SK-N-SH (cell line): ENCODE measurements around the gene SLC8A1. TPM values are rescaled to one million over a fixed set of nuclear protein-coding genes. Genes with fewer than 3 reads are reported as not detected.

ENCODE experiments used
- CTCF ChIA-PET: fragments of 300-600, 350-600 bp; formaldehyde crosslinking; extraction: SDS; loops from one replicate; lab custom pipeline; 2021; lab: Yijun Ruan, JAX
- POLR2A ChIA-PET: fragments of 350-600 bp; sonication (Branson Sonifier 250); formaldehyde crosslinking; extraction: SDS; loops from one replicate; lab custom pipeline; 2020; ENCODE audit warnings: antibody characterized with exemption, inconsistent platforms; lab: Yijun Ruan, JAX
- DNase-seq: peaks from one replicate; pipeline ENCODE4 v3.0.0; 2012
- H2AFZ ChIP-seq: fragments of 200-600 bp; sonication (generic); 2 replicates; pipeline ENCODE4 v1.8.1; 2016; ENCODE audit warnings: antibody characterized with exemption, mild to moderate bottlenecking, low read depth
- H3F3A ChIP-seq: fragments of 200-600 bp; sonication (generic); replicated peaks from 2 replicates; pipeline ENCODE3; 2016; ENCODE audit warnings: antibody characterized with exemption, mild to moderate bottlenecking; ENCODE audit not compliant: insufficient read depth
- H3K27ac ChIP-seq, 2 experiments: fragments of 200-500 bp in 1 of 2; fragments of 200-600 bp in 1 of 2; sonication (Bioruptor generic) in 1 of 2; sonication (generic), shearing (Covaris generic) in 1 of 2; 2 replicates each; pipeline versions ENCODE4 v1.5.1 to v1.6.1; 2014 to 2016; ENCODE audit warnings: low read depth in 2 of 2, inconsistent platforms in 1 of 2, low read length in 1 of 2, mild to moderate bottlenecking in 1 of 2, mixed read lengths in 1 of 2
- H3K27me3 ChIP-seq: fragments of 200-600 bp; sonication (generic), shearing (Covaris generic); 2 replicates; pipeline ENCODE4 v1.6.1; 2016; ENCODE audit warnings: mixed run types; ENCODE audit not compliant: insufficient read depth
- H3K36me3 ChIP-seq, 2 experiments: fragments of 200-500 bp in 1 of 2; fragments of 200-600 bp in 1 of 2; sonication (Bioruptor generic) in 1 of 2; sonication (generic) in 1 of 2; replicated peaks in 1 of 2; 2 replicates each; pipeline versions ENCODE3 to v1.5.1; 2014 to 2016; ENCODE audit warnings: low read length in 1 of 2, mild to moderate bottlenecking in 1 of 2; ENCODE audit not compliant: insufficient read depth in 2 of 2, control insufficient read depth in 1 of 2
- H3K4me1 ChIP-seq, 2 experiments: fragments of 200-500 bp in 1 of 2; fragments of 200-600 bp in 1 of 2; sonication (Bioruptor generic) in 1 of 2; sonication (generic), shearing (Covaris generic) in 1 of 2; 2 replicates each; pipeline versions ENCODE4 v1.5.1 to v1.6.1; 2014 to 2016; ENCODE audit warnings: low read depth in 1 of 2, low read length in 1 of 2, mixed run types in 1 of 2; ENCODE audit not compliant: insufficient read depth in 2 of 2, control insufficient read depth in 1 of 2
- H3K4me2 ChIP-seq: fragments of 200-600 bp; sonication (generic), shearing (Covaris generic); 2 replicates; pipeline ENCODE4 v1.6.1; 2017; ENCODE audit warnings: mixed run types
- H3K4me3 ChIP-seq, 2 experiments: fragments of 200-500 bp in 1 of 2; fragments of 200-600 bp in 1 of 2; sonication (Bioruptor generic) in 1 of 2; sonication (generic), shearing (Covaris generic) in 1 of 2; 2 replicates each; pipeline versions ENCODE4 v1.5.1 to v1.8.1; 2014 to 2016; ENCODE audit warnings: low read depth in 2 of 2, inconsistent platforms in 1 of 2, low read length in 1 of 2, mild to moderate bottlenecking in 1 of 2, mixed read lengths in 1 of 2, moderate library complexity in 1 of 2
- H3K79me2 ChIP-seq: fragments of 200-600 bp; sonication (generic); 2 replicates; pipeline ENCODE4 v1.8.1; 2017; ENCODE audit warnings: mild to moderate bottlenecking; ENCODE audit not compliant: insufficient read depth
- H3K9ac ChIP-seq: fragments of 200-600 bp; sonication (generic); 2 replicates; pipeline ENCODE4 v1.6.1; 2017; ENCODE audit warnings: mixed run types
- H3K9me2 ChIP-seq: fragments of 200-600 bp; sonication (generic); 2 replicates; pipeline ENCODE4 v1.6.1; 2017; ENCODE audit warnings: mixed run types
- H3K9me3 ChIP-seq: fragments of 200-600 bp; sonication (generic); 2 replicates; pipeline ENCODE4 v1.6.1; 2017; ENCODE audit warnings: mixed run types, mild to moderate bottlenecking, moderate library complexity
- H4K20me1 ChIP-seq: fragments of 200-600 bp; sonication (generic); 2 replicates; pipeline ENCODE4 v1.6.1; 2017; ENCODE audit warnings: mild to moderate bottlenecking, mixed run types; ENCODE audit not compliant: insufficient read depth
- CHD2 ChIP-seq: fragments of 150-350 bp; IDR thresholded peaks from 2 replicates; pipeline ENCODE4 v1.6.1; 2018; ENCODE audit warnings: low read length; ENCODE audit not compliant: partially characterized antibody
- CTCF ChIP-seq: fragments of 200-600 bp; sonication (generic); IDR thresholded peaks from 2 replicates; pipeline ENCODE4 v1.6.1; 2017; ENCODE audit warnings: antibody characterized with exemption, mild to moderate bottlenecking, moderate library complexity
- EP300 ChIP-seq, 2 experiments: IDR thresholded peaks; 2 replicates each; pipeline versions ENCODE4 v1.4.0 to v1.6.1; 2012; ENCODE audit warnings: borderline replicate concordance in 1 of 2, low read depth in 1 of 2, low read length in 1 of 2
- FOSL2 ChIP-seq: IDR thresholded peaks from 2 replicates; pipeline ENCODE4 v1.4.0; 2012; ENCODE audit warnings: low read depth, mild to moderate bottlenecking, moderate library complexity, borderline replicate concordance
- FOXJ3 ChIP-seq: sonication (generic); formaldehyde crosslinking; IDR thresholded peaks from 2 replicates; pipeline ENCODE4 v1.5.1; 2020; ENCODE audit warnings: mild to moderate bottlenecking, missing genetic modification reagents
- FOXM1 ChIP-seq: IDR thresholded peaks from 2 replicates; pipeline ENCODE4 v1.4.0; 2012; ENCODE audit warnings: low read depth, mild to moderate bottlenecking
- GATA2 ChIP-seq: sonication (generic); formaldehyde crosslinking; IDR thresholded peaks from 2 replicates; pipeline ENCODE4 v1.5.0; 2020; ENCODE audit warnings: mild to moderate bottlenecking, missing genetic modification reagents
- JUND ChIP-seq: IDR thresholded peaks from 2 replicates; pipeline ENCODE4 v1.4.0; 2012
- MAX ChIP-seq: IDR thresholded peaks from 2 replicates; pipeline ENCODE4 v1.4.0; 2012; ENCODE audit warnings: low read depth
- MEF2A ChIP-seq: IDR thresholded peaks from 2 replicates; pipeline ENCODE4 v1.4.0; 2012; ENCODE audit warnings: low read depth, borderline replicate concordance
- NRF1 ChIP-seq: IDR thresholded peaks from 2 replicates; pipeline ENCODE4 v1.6.1; 2012; ENCODE audit warnings: low read depth, mild to moderate bottlenecking, low read length
- POLR2AphosphoS5 ChIP-seq: IDR thresholded peaks from 2 replicates; pipeline ENCODE4 v1.6.1; 2012; ENCODE audit warnings: low read depth, low read length
- REST ChIP-seq: IDR thresholded peaks from 2 replicates; pipeline ENCODE4 v1.6.1; 2012; ENCODE audit warnings: mild to moderate bottlenecking, low read depth, low read length, moderate library complexity
- RFX5 ChIP-seq: IDR thresholded peaks from 2 replicates; pipeline ENCODE4 v1.6.1; 2012; ENCODE audit warnings: mild to moderate bottlenecking, improper control_type of control experiment, low read length
- SMC3 ChIP-seq: IDR thresholded peaks from 2 replicates; pipeline ENCODE4 v1.6.1; 2012; ENCODE audit warnings: low read depth, low read length, improper control_type of control experiment
- TEAD4 ChIP-seq: IDR thresholded peaks from 2 replicates; pipeline ENCODE4 v1.4.0; 2012; ENCODE audit warnings: mild to moderate bottlenecking, borderline replicate concordance; ENCODE audit not compliant: insufficient read depth
- USF2 ChIP-seq: fragments of 150-350 bp; IDR thresholded peaks from 2 replicates; pipeline ENCODE4 v1.6.1; 2017; ENCODE audit warnings: antibody characterized with exemption, low read length, low read depth, borderline replicate concordance
- WGBS: methylation state at CpG from one replicate; pipeline ENCODE4 v1.1.6; 2017; ENCODE audit warnings: low lambda C conversion rate; 5-methylcytosine and 5-hydroxymethylcytosine counted together
- polyA plus RNA-seq, 3 experiments: library from polyadenylated mRNA; depleted of rRNA; stranded (reverse); fragments of >200 nt; gene quantifications; 2 replicates each; pipeline ENCODE4 v1.2.3, GENCODE V29; 2012
- TF ChIP-seq, protein P1 (sequence below): IDR thresholded peaks from 2 replicates; pipeline ENCODE4 v1.4.0; 2012; ENCODE audit warnings: low read depth, borderline replicate concordance
- TF ChIP-seq, protein P2 (sequence below): fragments of 150-350 bp; IDR thresholded peaks from 2 replicates; pipeline ENCODE4 v1.6.1; 2016; ENCODE audit warnings: mild to moderate bottlenecking, low read depth, low read length

Gene SLC8A1
- polyA plus RNA-seq, 1 of the 3 experiments (the other 2 are of a cell fraction) = 3.2 TPM

GRCh38 chr2:40189881-40190280 lies 262.0 kb downstream of the SLC8A1 start:
- Histone ChIP-seq H3K27me3 (no peaks in the 10 kb centered on the region), H3K4me2 (no peak overlapping the region), H3K9me2 (no peaks in the 10 kb centered on the region), H4K20me1 (no peaks in the 10 kb centered on the region), H3K79me2 (no peaks in the 10 kb centered on the region), H3K4me3 (no peak overlapping the region), H3K27ac (no peak overlapping the region), H3K4me1 (peaks cover 0 to 8% of the 10 kb centered on the region in 2 experiments; a peak in 2 of 4 replicates), H3K9me3 (no peaks in the 10 kb centered on the region), H2AFZ (no peak overlapping the region), H3K9ac (no peak overlapping the region), H3K36me3 (no peaks in the 10 kb centered on the region), H3F3A (no peaks in the 10 kb centered on the region)
- TF ChIP-seq FOXJ3 (no peak), CHD2 (no peak), SMC3 (no peak), REST (no peak), RFX5 (no peak), FOXM1 (no peak), JUND (no peak), MAX (no peak), USF2 (no peak), EP300 (IDR thresholded peaks at IDR 0.05; ENCODE audit: borderline replicate concordance in 1 of 2, low read depth in 1 of 2, low read length in 1 of 2) (no peak)
- POLR2A ChIA-PET = no interaction called here
- CTCF ChIA-PET = interaction anchor here (1.4 kb wide), 1 partner anchor 16 kb away, joined by 3 read pairs; no protein-coding TSS in a partner anchor
- DNase-seq = no peak
- 86% methylated on average over 5 of the region's 5 CpGs for WGBS

DNA sequence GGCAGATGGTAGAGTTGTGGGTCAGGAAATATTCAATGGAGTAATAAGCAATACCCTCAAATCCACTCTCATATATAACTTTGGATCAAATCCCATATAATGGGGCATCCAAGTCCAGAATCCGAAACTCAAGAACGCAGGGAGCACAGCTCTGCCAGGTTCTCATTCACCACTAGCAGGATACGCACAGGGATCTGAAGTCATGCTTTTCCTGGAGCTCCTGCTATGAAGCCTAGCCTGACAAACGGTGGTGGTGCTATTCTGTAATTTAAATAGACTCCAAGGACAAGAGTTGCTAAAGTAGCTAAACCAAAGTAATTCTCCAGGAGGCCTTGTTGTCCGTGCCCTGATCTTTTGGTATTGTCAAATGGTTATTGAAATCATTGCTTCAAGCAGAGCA lies 264.8 kb downstream of the SLC8A1 start:
- no peak overlapping the region for H3K4me3 ChIP-seq
- WGBS = 69% methylated on average over 5 of the region's 5 CpGs
- TF ChIP-seq POLR2AphosphoS5 = no peak
- no peak for TF ChIP-seq FOSL2
- no peak for TF ChIP-seq NRF1
- no peak for TF ChIP-seq GATA2
- TF ChIP-seq, protein P1, sequence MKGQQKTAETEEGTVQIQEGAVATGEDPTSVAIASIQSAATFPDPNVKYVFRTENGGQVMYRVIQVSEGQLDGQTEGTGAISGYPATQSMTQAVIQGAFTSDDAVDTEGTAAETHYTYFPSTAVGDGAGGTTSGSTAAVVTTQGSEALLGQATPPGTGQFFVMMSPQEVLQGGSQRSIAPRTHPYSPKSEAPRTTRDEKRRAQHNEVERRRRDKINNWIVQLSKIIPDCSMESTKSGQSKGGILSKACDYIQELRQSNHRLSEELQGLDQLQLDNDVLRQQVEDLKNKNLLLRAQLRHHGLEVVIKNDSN = no peak
- TF ChIP-seq, protein P2, sequence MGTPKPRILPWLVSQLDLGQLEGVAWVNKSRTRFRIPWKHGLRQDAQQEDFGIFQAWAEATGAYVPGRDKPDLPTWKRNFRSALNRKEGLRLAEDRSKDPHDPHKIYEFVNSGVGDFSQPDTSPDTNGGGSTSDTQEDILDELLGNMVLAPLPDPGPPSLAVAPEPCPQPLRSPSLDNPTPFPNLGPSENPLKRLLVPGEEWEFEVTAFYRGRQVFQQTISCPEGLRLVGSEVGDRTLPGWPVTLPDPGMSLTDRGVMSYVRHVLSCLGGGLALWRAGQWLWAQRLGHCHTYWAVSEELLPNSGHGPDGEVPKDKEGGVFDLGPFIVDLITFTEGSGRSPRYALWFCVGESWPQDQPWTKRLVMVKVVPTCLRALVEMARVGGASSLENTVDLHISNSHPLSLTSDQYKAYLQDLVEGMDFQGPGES = no peak
- no peak for TF ChIP-seq TEAD4
- no peak for TF ChIP-seq RFX5
- TF ChIP-seq MEF2A = no peak
- TF ChIP-seq CTCF = no peak
- TF ChIP-seq USF2 = no peak
- H3K27me3 ChIP-seq = no peaks in the 10 kb centered on the region
- no peaks in the 10 kb centered on the region for H3K36me3 ChIP-seq
- H4K20me1 ChIP-seq = no peaks in the 10 kb centered on the region
- H3F3A ChIP-seq = no peaks in the 10 kb centered on the region
- no peak overlapping the region for H3K27ac ChIP-seq
- H3K9ac ChIP-seq = no peak overlapping the region
- no peaks in the 10 kb centered on the region for H3K79me2 ChIP-seq
- no peaks in the 10 kb centered on the region for H3K9me2 ChIP-seq
- H3K4me2 ChIP-seq = no peak overlapping the region
- ChIA-PET CTCF (interaction anchor here (1.0 to 1.1 kb wide), 3 partner anchors 14 to 20 kb away, joined by 3 read pairs; no protein-coding TSS in a partner anchor), POLR2A (no interaction called here)
- no peak for DNase-seq
- no peak overlapping the region for H2AFZ ChIP-seq
- no peaks in the 10 kb centered on the region for H3K4me1 ChIP-seq
- no peaks in the 10 kb centered on the region for H3K9me3 ChIP-seq
